HG03097 (cell line): Measurements from ENCODE around the gene RLN3.

Experiments
- ATAC-seq: cut with Tn5 transposase; IDR thresholded peaks from one replicate; pipeline ENCODE4 v1.9.1; 2021; ENCODE audit not compliant: unreplicated experiment, low FRiP score

RLN3 gene

DNA sequence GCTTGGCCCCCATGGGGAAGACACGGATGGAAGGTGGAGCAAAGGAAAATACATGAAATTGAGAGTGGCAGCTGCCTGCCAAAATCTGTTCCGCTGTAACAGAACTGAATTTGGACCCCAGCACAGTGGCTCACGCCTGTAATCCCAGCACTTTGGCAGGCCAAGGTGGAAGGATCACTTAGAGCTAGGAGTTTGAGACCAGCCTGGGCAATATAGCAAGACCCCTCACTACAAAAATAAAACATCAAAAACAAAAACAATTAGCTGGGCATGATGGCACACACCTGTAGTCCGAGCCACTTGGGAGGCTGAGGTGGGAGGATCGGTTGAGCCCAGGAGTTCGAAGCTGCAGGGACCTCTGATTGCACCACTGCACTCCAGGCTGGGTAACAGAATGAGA, 24.5 kb downstream of the RLN3 start:
- no peak for ATAC-seq

- no peak for ATAC-seq
Observed at GRCh38 chr19:14053032-14053431, 25.1 kb downstream of the RLN3 start.

GRCh38 chr19:14053500-14053899, 25.6 kb downstream of the RLN3 start:
- no peak for ATAC-seq

- no peak for ATAC-seq
Observed at GRCh38 chr19:14054099-14054498, 26.2 kb downstream of the RLN3 start.

GRCh38 chr19:14054721-14055120, 26.8 kb downstream of the RLN3 start:
- ATAC-seq = no peak

DNA sequence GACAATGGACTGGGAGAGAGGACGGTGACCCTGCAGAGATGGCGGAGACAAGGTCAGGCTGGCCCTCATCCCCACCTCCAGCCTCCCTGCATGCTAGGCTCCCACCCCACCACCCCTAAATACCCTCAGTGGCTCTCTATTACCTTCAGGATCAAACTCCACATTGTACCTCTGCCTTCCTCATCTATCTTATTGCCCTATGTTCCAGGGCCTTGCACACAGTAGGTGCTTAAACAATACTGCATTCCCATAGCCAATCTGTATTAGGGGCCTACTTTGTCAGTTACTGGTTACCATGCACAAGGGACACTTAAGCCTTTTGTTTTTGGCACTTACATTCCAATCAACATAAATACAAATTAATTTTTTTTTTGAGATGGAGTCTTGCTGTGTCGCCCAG, 27.4 kb downstream of the RLN3 start:
- ATAC-seq = no peak

GRCh38 chr19:14056069-14056666, 28.2 kb downstream of the RLN3 start:
- no peak for ATAC-seq

DNA sequence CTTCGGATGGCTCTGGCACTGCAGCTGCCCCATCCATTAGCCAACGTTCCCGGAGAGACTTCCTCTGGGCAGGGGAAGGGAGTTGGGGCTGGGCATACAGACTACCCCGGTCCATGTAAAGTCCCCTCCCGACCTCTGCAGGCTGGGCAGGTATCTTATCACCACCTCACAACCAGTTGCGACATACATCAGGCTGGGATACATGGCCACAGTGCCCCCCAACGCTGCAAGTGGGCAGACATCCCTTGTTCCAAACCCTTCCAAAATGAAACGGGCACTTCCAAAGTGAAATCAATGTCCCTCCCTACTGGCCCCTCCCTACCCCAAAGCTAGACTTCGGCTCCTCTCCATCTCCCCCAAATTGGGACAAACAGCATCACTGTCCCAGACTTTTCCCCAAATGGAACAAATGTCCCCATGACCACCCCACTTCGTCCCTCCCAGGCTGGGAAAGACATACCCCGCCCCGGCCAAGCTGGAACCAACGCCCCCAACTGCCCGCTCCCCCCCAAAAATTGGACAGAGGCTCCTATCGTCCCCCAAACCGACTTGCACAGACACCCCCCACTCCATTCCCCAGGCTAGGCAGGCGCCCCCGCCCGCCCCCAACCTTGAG, 28.9 kb downstream of the RLN3 start:
- no peak for ATAC-seq

DNA sequence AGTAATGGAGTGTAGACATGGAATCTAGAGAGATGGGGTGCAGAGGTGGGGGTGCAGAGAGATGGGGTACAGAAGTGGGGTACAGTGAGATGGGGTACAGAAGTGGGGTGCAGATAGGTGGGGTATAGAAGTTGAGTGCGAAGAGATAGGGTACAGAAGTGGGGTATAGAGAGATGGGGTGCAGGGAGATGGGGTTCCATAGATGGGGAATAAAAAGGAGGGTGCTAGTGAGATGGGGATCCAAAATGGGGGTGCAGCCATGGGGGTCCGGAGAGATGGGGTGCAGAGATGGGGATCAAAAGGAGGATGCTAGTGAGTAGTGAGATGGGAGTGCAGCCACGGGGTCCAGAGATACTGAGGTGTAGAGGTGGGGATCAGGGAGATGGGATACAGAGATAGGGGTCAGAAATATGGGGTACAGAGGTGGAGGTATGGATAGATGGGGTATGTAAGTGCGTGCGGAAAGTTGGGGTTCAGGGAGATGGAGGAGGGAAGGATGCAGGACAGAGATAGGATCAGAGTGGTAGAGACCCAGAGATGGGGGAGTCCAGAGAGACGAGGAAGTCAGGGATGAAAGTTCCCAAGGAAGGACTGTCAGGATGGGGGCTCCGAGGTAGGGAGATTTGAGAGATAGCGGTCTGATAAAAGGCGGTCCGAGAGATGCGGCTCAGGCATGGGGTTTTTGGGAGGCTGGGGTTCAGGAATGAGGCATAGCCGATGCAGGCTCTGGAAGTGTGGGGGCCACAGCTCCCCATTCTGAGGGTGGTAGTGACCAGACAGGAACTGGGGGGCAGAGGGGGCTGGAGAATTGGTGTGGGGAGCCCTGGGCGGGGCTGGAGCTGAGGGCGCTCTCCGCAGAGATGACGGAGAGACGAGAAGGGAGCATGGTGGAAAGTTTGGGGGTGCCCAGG, 30.5 kb downstream of the RLN3 start:
- ATAC-seq = no peak

GRCh38 chr19:14059093-14059480, 31.1 kb downstream of the RLN3 start:
- no peak for ATAC-seq

DNA sequence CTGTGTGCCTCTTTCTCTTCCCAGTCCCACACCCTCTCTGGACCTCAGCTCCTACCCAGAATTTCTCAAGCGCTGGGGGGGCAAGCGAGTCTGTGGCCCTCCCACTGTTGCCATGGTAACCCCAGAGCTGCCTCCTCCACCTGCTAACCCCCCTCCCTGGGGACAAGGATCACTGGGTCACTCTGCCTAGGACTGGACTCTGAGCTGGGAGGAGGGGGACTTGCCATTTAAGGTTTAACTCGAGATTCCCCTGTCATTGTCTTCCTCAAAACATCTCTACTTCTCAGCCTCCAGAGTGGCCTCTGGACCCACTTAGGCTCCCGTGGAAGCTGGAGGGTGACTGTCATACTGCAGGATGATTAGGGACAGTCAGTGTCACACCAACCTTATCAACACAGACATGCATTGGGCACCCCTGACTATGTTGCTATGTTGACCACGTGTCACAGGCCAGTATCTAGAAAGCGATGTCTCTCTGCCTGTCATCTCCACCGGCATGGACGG, 31.8 kb downstream of the RLN3 start:
- ATAC-seq = no peak

GRCh38 chr19:14061081-14061749, 33.3 kb downstream of the RLN3 start:
- no peak for ATAC-seq

- no peak for ATAC-seq
Observed at GRCh38 chr19:14061751-14062557, 34.0 kb downstream of the RLN3 start, which contains the start of gene PALM3. PALM3 (minus strand) TSS chr19:14062076; CDS start chr19:14061980, 96 bp downstream.

- ATAC-seq = no peak
Observed at GRCh38 chr19:14062558-14062855, 34.6 kb downstream of the RLN3 start.

- ATAC-seq = no peak
Observed at GRCh38 chr19:14063105-14063504, 35.2 kb downstream of the RLN3 start.

DNA sequence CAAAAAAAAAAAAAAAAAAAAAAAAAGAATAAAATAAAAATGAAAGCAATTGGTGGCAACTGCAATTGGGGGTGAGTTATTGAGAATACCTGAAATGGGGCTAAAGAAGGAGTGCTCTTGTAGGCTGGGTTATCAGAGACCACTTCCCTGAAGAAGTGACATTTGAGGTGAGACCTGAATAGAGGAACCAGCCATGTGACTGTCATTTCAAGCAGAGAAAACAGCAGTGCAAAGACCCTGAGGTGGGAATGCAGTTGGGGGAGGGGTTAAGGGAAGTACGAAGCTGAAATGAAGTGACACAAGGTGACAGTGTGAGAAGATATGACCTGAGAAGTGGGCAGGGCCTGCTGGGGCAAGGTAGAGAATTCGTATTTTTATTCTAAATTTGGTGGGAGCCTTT, 38.2 kb downstream of the RLN3 start:
- no peak for ATAC-seq

GRCh38 chr19:14070268-14071050, 42.5 kb downstream of the RLN3 start:
- no peak for ATAC-seq

DNA sequence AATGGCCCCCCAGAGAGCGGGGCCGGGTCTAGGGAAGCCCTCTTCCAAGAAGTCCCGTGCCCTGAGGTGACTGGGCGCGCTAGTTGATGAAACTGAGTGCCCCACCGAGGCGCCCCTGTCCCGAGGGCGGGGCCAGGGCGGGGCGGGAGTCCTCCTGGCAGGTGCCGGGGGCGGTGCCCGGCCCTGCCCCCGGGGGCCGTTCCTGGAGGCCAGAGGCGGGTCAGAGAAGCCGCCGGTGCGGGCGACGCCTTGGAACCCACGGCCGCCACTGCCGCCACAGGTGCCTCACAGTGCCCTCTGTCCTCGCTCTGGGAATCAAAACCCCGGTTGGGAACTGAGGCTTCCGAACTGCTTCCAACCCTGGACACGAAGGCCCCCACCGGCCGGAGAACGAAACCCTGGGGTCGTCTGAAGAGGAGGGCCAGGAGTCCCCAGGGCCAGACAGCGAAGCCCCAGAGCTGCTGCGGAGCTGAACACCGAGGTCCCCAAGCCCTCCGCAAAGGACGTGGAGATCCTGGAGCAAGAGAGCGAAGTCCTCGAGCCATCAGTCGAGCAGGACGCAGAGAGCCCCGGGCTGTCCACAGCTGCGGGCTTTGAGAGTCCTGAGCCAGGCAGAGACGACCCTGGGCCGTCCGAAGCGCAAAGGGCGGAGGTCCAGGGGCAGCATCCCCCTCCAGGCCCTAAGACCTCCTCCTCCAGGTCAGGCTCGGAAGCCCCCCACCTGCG, 44.8 kb downstream of the RLN3 start, which contains the start of gene MISP3:
MISP3 (plus strand) TSS at position 252 of the 726 bp plus-strand sequence. CDS start 524 bp downstream, outside the sequence.
- ATAC-seq = no peak
